Osteocyte (in vitro differentiated cells): ENCODE measurements around the gene C1orf56. TPM values are rescaled to one million over a fixed set of nuclear protein-coding genes. Genes with fewer than 3 reads are reported as not detected.
A peak's percentile ranks its signal among the peaks of the same experiment; 100 is the strongest.

Experiments used
- DNase-seq: peaks from one replicate; pipeline ENCODE4 v3.0.0; 2021; ENCODE audit warnings: mixed read lengths; ENCODE audit not compliant: unreplicated experiment; ENCODE audit errors: extremely low spot score
- H3K27ac Mint-ChIP-seq: one replicate; pipeline ENCODE4 v1.8.0; 2021; ENCODE audit warnings: mild to moderate bottlenecking, mixed read lengths; ENCODE audit not compliant: unreplicated experiment
- H3K27me3 Mint-ChIP-seq: one replicate; pipeline ENCODE4 v1.8.0; 2021; ENCODE audit warnings: mixed read lengths; ENCODE audit not compliant: unreplicated experiment
- H3K36me3 Mint-ChIP-seq: one replicate; pipeline ENCODE4 v1.8.0; 2021; ENCODE audit warnings: mixed read lengths; ENCODE audit not compliant: unreplicated experiment
- H3K4me1 Mint-ChIP-seq: one replicate; pipeline ENCODE4 v1.8.0; 2021; ENCODE audit warnings: mixed read lengths; ENCODE audit not compliant: unreplicated experiment
- H3K4me3 Mint-ChIP-seq: one replicate; pipeline ENCODE4 v1.8.0; 2021; ENCODE audit warnings: mild to moderate bottlenecking, moderate library complexity, mixed read lengths; ENCODE audit not compliant: unreplicated experiment
- H3K9me3 Mint-ChIP-seq: one replicate; pipeline ENCODE4 v1.8.0; 2021; ENCODE audit warnings: mixed read lengths; ENCODE audit not compliant: unreplicated experiment
- CTCF ChIP-seq: fragments of 200-600 bp; sonication (generic); IDR thresholded peaks from 2 replicates; pipeline ENCODE4 v1.5.0; 2021; ENCODE audit warnings: antibody characterized with exemption, mild to moderate bottlenecking, moderate library complexity
- total RNA-seq: library from RNA; stranded (reverse); gene quantifications from 2 replicates; pipeline ENCODE4 v1.2.1, GENCODE V29; 2021

The C1orf56 gene
- total RNA-seq, 1 donor from 2014 or later = 5.2 TPM

- Mint-ChIP-seq H3K27me3 (no peaks in the 10 kb centered on the region), H3K36me3 (peaks cover 12% of the 10 kb centered on the region), H3K4me3 (peak overlapping the region; percentile 94), H3K4me1 (peaks cover 60% of the 10 kb centered on the region), H3K9me3 (no peaks in the 10 kb centered on the region), H3K27ac (peak overlapping the region; percentile 99)
- TF ChIP-seq CTCF = no peak
- no peak for DNase-seq
Measured at GRCh38 chr1:151005729-151006319, 41.7 kb upstream of the C1orf56 start.

GRCh38 chr1:151006327-151007052 lies 41.1 kb upstream of the C1orf56 start, which contains the start of gene MINDY1:
Gene MINDY1 (minus strand): TSS chr1:151006902. CDS start chr1:151002617, 4,285 bp downstream.
- peak; percentile 88 for DNase-seq
- H3K4me1 Mint-ChIP-seq = peaks cover 64% of the 10 kb centered on the region
- H3K27me3 Mint-ChIP-seq = no peaks in the 10 kb centered on the region
- peak within 1 kb of the TSS; percentile 99 for H3K4me3 Mint-ChIP-seq
- peak within 1 kb of the TSS; percentile 99 for H3K27ac Mint-ChIP-seq
- peaks cover 10% of the 10 kb centered on the region for H3K36me3 Mint-ChIP-seq
- TF ChIP-seq CTCF = peak; percentile 58
- H3K9me3 Mint-ChIP-seq = no peaks in the 10 kb centered on the region

- H3K9me3 Mint-ChIP-seq = no peaks in the 10 kb centered on the region
- DNase-seq = no peak
- H3K27me3 Mint-ChIP-seq = no peaks in the 10 kb centered on the region
- peak overlapping the region; percentile 99 for H3K4me3 Mint-ChIP-seq
- peak overlapping the region; percentile 99 for H3K27ac Mint-ChIP-seq
- no peaks in the 10 kb centered on the region for H3K36me3 Mint-ChIP-seq
- TF ChIP-seq CTCF = no peak
- H3K4me1 Mint-ChIP-seq = peaks cover 61% of the 10 kb centered on the region
Measured at GRCh38 chr1:151007853-151008243, 39.7 kb upstream of the C1orf56 start.

GRCh38 chr1:151008244-151009205 lies 39.0 kb upstream of the C1orf56 start, which contains the start of gene PRUNE1:
Gene PRUNE1 (plus strand): TSS chr1:151008449. CDS start chr1:151008633, 184 bp downstream.
- H3K4me3 Mint-ChIP-seq = peak within 1 kb of the TSS; percentile 99
- peaks cover 57% of the 10 kb centered on the region for H3K4me1 Mint-ChIP-seq
- H3K27me3 Mint-ChIP-seq = no peaks in the 10 kb centered on the region
- peak within 1 kb of the TSS; percentile 99 for H3K27ac Mint-ChIP-seq
- TF ChIP-seq CTCF = no peak
- H3K36me3 Mint-ChIP-seq = no peaks in the 10 kb centered on the region
- DNase-seq = peak; percentile 99
- H3K9me3 Mint-ChIP-seq = no peaks in the 10 kb centered on the region
